ENCODE measurements around the gene RAB4A. TPM values are rescaled to one million over a fixed set of nuclear protein-coding genes. Genes with fewer than 3 reads are reported as not detected.

RAB4A gene
- total and polyA plus RNA-seq, 2 of the 8 experiments (the other 6 are each of a cell fraction or from before 2014, with no cell fraction given) = 13.3 to 68.8 TPM

DNA sequence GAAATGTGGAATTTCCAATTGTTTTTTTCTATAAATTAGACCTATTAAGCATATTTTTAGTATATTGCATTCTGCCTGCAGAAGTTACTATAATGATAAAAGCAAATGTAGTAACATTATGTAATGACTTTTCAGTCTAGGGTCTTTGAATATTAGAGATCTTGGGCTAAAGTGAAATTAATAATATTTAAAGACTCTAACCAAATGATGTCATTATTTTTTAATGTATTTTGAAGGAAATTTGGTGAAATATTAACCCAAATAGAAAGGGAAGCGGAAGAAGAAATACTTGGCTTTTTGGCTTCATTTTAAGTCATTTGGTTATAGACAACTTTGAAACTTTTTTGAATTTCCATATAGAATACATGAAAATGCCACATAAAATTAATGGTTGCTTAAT is 26.8 kb downstream of the RAB4A start:
- H4K20me1 ChIP-seq (replicated peaks in 1 of 2; ENCODE audit: control insufficient read depth in 1 of 2, insufficient read depth in 2 of 2, low read length in 2 of 2) = peaks cover 1 to 12% of the 10 kb centered on the region in 2 experiments
- no peak overlapping the region for H3K23ac ChIP-seq (ENCODE audit: insufficient read length)
- DNase-seq (ENCODE audit: low read depth in 1 of 2, low spot score in 2 of 2) (no peak), FAIRE-seq (no peak)
- H3K79me2 ChIP-seq (ENCODE audit: control insufficient read depth in 1 of 2, insufficient read depth in 2 of 2, low read length in 2 of 2) = no peaks in the 10 kb centered on the region
- TF ChIP-seq JUND (IDR thresholded peaks at IDR 0.05; ENCODE audit: low read length) (no peak), RAD21 (IDR thresholded peaks at IDR 0.05 in 1 of 2, conservative IDR thresholded peaks at IDR 0.05 in 1 of 2; ENCODE audit: low read depth in 2 of 2, low read length in 2 of 2) (no peak), TCF12 (IDR thresholded peaks at IDR 0.05; ENCODE audit: low read depth, low read length) (no peak), HDAC6 (IDR thresholded peaks at IDR 0.05; ENCODE audit: low read depth, low read length) (no peak), SIN3A (conservative IDR thresholded peaks at IDR 0.05 in 1 of 2, IDR thresholded peaks at IDR 0.05 in 1 of 2; ENCODE audit: low read depth in 1 of 2, low read length in 2 of 2) (no peak)
- TF ChIP-seq, protein P1, sequence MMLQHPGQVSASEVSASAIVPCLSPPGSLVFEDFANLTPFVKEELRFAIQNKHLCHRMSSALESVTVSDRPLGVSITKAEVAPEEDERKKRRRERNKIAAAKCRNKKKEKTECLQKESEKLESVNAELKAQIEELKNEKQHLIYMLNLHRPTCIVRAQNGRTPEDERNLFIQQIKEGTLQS (IDR thresholded peaks at IDR 0.05; ENCODE audit: insufficient read depth, low read depth, low read length) = no peak
- TF ChIP-seq, protein P2, sequence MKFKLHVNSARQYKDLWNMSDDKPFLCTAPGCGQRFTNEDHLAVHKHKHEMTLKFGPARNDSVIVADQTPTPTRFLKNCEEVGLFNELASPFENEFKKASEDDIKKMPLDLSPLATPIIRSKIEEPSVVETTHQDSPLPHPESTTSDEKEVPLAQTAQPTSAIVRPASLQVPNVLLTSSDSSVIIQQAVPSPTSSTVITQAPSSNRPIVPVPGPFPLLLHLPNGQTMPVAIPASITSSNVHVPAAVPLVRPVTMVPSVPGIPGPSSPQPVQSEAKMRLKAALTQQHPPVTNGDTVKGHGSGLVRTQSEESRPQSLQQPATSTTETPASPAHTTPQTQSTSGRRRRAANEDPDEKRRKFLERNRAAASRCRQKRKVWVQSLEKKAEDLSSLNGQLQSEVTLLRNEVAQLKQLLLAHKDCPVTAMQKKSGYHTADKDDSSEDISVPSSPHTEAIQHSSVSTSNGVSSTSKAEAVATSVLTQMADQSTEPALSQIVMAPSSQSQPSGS (IDR thresholded peaks at IDR 0.05; ENCODE audit: low read length) = no peak
- H3K23me2 ChIP-seq (ENCODE audit: low read depth, low read length) = no peaks in the 10 kb centered on the region
- H2BK5ac ChIP-seq (ENCODE audit: low read depth, low read length) = no peak overlapping the region
- no peaks in the 10 kb centered on the region for H3K9me3 ChIP-seq (ENCODE audit: insufficient read depth in 2 of 2, low read depth in 1 of 2, low read length in 1 of 2)
- H3K4ac ChIP-seq (replicated peaks; ENCODE audit: insufficient read length, low read depth, low read length) = no peak overlapping the region
- WGBS, 2 experiments (ENCODE audit: extremely low coverage in 1 of 2, insufficient coverage in 1 of 2, insufficient read length in 1 of 2, insufficient replicate concordance in 2 of 2, low coverage in 1 of 2, low lambda C conversion rate in 2 of 2, missing lambda C conversion rate in 1 of 2) = 91% methylated on average over 1 of the region's 1 CpG; no CpG with 5 or more reads in 1 of the 2 experiments
- H2BK15ac ChIP-seq (ENCODE audit: low read length) = no peak overlapping the region
- no peak overlapping the region for H2BK120ac ChIP-seq (replicated peaks; ENCODE audit: low read depth, low read length)
- H3K27me3 ChIP-seq (replicated peaks in 1 of 4; ENCODE audit: control insufficient read depth in 3 of 4, extremely low read depth in 1 of 4, insufficient read depth in 3 of 4, low read length in 3 of 4) = no peaks in the 10 kb centered on the region
- no peak overlapping the region for H4K91ac ChIP-seq (replicated peaks; ENCODE audit: insufficient read length, low read length)
- H3K9ac ChIP-seq (replicated peaks in 1 of 4; ENCODE audit: extremely low read depth in 1 of 4, low read depth in 3 of 4, low read length in 3 of 4) = no peak overlapping the region
- H2BK20ac ChIP-seq (ENCODE audit: low read length) = no peak overlapping the region
- no peak overlapping the region for H3K14ac ChIP-seq (ENCODE audit: insufficient read length)
- no peaks in the 10 kb centered on the region; a peak in 2 of 7 replicates for H3K4me1 ChIP-seq (replicated peaks in 1 of 4; ENCODE audit: control insufficient read depth in 3 of 4, insufficient read depth in 4 of 4, low read length in 3 of 4)
- peaks cover 3 to 22% (median 12%) of the 10 kb centered on the region in 4 experiments; a peak in 6 of 8 replicates for H3K36me3 ChIP-seq (ENCODE audit: control insufficient read depth in 2 of 4, insufficient read depth in 4 of 4, low read length in 3 of 4)
- no peak overlapping the region for H2BK12ac ChIP-seq (ENCODE audit: low read depth, low read length)
- H3K27ac ChIP-seq (ENCODE audit: low read depth, low read length) = no peak overlapping the region
- H2AFZ ChIP-seq (ENCODE audit: low read length) = no peak overlapping the region
- no peak overlapping the region for H3K18ac ChIP-seq (ENCODE audit: extremely low read depth, low read length)
- H4K5ac ChIP-seq (ENCODE audit: insufficient read length, low read depth, low read length) = no peak overlapping the region
- CTCF ChIA-PET (ENCODE audit: partially characterized antibody) = no interaction called here
- H2AK5ac ChIP-seq (ENCODE audit: low read depth, low read length) = no peak overlapping the region
- no peak overlapping the region for H3K4me2 ChIP-seq (ENCODE audit: insufficient read depth in 1 of 2, low read depth in 2 of 2, low read length in 2 of 2)
- H4K8ac ChIP-seq (ENCODE audit: extremely low read depth, insufficient read depth, low read length) = no peak overlapping the region
- H3K4me3 ChIP-seq (ENCODE audit: extremely low read depth in 1 of 4, insufficient read depth in 2 of 4, low read depth in 3 of 4, low read length in 4 of 4) = no peak overlapping the region
- no peak overlapping the region for H3K56ac ChIP-seq (replicated peaks; ENCODE audit: insufficient read length, low read depth, low read length)
- POLR2A ChIA-PET (ENCODE audit: partially characterized antibody) = no interaction called here
- no peaks in the 10 kb centered on the region; the same call in 1 of the 2 replicates for H3K79me1 ChIP-seq (ENCODE audit: low read depth, low read length)
